ENCODE data around the gene NEK8. TPM values are rescaled to one million over a fixed set of nuclear protein-coding genes. Genes with fewer than 3 reads are reported as not detected.

Gene NEK8
- total and polyA plus RNA-seq, 9 of the 15 experiments (the other 6 are each of a cell fraction or from before 2014, with no cell fraction given), result 0.98 to 16.6 (median 4.6) TPM

DNA sequence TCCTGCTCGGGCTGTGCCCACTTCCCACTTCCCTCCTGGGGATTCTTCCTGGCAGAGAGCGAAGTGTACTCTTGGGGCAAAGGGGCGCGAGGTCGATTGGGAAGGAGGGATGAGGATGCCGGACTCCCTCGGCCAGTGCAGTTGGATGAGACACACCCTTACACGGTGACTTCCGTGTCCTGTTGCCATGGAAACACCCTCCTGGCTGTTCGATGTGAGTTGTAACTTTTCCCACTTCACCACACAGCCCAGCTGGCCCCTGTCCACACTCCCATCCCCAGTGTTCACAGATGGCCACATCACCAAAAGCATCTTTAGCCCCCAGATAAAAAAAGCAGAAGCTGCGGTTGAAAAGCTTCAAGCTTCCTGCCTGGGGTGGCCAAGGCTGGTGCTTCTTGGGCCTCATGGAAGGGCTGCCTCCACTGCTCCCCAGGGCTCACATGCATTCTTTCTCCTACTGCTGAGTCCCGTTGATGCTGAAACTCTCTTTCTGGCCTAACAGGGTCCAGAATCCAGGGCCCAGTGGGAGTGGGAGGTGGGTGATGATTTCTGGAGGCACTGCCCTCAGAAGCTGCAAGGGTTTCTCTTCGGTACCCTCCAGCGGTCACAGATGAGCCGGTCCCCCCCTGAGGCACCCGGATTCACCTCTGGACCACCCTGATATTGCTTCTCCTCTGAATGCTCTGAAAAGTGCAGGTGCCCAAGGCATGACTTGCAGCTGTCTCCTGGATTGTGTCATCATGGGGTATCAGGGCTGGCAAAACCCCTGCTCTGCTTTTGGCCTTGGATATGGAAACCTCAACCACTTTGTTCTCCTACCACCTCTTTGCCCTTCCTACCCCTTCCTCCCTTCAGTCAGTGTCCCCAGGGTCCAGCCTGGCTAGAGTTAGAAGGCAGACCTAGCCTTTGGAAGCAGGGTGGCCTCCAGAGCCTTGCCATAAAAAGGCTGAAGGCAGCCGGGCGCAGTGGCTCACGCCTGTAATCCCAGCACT, 13.1 kb downstream of the NEK8 start (continued):
- TF ChIP-seq, protein P1, sequence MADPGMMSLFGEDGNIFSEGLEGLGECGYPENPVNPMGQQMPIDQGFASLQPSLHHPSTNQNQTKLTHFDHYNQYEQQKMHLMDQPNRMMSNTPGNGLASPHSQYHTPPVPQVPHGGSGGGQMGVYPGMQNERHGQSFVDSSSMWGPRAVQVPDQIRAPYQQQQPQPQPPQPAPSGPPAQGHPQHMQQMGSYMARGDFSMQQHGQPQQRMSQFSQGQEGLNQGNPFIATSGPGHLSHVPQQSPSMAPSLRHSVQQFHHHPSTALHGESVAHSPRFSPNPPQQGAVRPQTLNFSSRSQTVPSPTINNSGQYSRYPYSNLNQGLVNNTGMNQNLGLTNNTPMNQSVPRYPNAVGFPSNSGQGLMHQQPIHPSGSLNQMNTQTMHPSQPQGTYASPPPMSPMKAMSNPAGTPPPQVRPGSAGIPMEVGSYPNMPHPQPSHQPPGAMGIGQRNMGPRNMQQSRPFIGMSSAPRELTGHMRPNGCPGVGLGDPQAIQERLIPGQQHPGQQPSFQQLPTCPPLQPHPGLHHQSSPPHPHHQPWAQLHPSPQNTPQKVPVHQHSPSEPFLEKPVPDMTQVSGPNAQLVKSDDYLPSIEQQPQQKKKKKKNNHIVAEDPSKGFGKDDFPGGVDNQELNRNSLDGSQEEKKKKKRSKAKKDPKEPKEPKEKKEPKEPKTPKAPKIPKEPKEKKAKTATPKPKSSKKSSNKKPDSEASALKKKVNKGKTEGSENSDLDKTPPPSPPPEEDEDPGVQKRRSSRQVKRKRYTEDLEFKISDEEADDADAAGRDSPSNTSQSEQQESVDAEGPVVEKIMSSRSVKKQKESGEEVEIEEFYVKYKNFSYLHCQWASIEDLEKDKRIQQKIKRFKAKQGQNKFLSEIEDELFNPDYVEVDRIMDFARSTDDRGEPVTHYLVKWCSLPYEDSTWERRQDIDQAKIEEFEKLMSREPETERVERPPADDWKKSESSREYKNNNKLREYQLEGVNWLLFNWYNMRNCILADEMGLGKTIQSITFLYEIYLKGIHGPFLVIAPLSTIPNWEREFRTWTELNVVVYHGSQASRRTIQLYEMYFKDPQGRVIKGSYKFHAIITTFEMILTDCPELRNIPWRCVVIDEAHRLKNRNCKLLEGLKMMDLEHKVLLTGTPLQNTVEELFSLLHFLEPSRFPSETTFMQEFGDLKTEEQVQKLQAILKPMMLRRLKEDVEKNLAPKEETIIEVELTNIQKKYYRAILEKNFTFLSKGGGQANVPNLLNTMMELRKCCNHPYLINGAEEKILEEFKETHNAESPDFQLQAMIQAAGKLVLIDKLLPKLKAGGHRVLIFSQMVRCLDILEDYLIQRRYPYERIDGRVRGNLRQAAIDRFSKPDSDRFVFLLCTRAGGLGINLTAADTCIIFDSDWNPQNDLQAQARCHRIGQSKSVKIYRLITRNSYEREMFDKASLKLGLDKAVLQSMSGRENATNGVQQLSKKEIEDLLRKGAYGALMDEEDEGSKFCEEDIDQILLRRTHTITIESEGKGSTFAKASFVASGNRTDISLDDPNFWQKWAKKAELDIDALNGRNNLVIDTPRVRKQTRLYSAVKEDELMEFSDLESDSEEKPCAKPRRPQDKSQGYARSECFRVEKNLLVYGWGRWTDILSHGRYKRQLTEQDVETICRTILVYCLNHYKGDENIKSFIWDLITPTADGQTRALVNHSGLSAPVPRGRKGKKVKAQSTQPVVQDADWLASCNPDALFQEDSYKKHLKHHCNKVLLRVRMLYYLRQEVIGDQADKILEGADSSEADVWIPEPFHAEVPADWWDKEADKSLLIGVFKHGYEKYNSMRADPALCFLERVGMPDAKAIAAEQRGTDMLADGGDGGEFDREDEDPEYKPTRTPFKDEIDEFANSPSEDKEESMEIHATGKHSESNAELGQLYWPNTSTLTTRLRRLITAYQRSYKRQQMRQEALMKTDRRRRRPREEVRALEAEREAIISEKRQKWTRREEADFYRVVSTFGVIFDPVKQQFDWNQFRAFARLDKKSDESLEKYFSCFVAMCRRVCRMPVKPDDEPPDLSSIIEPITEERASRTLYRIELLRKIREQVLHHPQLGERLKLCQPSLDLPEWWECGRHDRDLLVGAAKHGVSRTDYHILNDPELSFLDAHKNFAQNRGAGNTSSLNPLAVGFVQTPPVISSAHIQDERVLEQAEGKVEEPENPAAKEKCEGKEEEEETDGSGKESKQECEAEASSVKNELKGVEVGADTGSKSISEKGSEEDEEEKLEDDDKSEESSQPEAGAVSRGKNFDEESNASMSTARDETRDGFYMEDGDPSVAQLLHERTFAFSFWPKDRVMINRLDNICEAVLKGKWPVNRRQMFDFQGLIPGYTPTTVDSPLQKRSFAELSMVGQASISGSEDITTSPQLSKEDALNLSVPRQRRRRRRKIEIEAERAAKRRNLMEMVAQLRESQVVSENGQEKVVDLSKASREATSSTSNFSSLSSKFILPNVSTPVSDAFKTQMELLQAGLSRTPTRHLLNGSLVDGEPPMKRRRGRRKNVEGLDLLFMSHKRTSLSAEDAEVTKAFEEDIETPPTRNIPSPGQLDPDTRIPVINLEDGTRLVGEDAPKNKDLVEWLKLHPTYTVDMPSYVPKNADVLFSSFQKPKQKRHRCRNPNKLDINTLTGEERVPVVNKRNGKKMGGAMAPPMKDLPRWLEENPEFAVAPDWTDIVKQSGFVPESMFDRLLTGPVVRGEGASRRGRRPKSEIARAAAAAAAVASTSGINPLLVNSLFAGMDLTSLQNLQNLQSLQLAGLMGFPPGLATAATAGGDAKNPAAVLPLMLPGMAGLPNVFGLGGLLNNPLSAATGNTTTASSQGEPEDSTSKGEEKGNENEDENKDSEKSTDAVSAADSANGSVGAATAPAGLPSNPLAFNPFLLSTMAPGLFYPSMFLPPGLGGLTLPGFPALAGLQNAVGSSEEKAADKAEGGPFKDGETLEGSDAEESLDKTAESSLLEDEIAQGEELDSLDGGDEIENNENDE (IDR thresholded peaks at IDR 0.05; ENCODE audit: low read depth, low read length), result no peak
- no peak for TF ChIP-seq ZFPM2 (CRISPR knock-in tag; IDR thresholded peaks at IDR 0.05)
- no peak for TF ChIP-seq SIX5 (IDR thresholded peaks at IDR 0.05; ENCODE audit: borderline replicate concordance in 1 of 2, insufficient read depth in 1 of 2, low read depth in 1 of 2, low read length in 2 of 2)
- no peak for TF ChIP-seq SP1 (CRISPR knock-in tag; IDR thresholded peaks at IDR 0.05)
- TF ChIP-seq, protein P2, sequence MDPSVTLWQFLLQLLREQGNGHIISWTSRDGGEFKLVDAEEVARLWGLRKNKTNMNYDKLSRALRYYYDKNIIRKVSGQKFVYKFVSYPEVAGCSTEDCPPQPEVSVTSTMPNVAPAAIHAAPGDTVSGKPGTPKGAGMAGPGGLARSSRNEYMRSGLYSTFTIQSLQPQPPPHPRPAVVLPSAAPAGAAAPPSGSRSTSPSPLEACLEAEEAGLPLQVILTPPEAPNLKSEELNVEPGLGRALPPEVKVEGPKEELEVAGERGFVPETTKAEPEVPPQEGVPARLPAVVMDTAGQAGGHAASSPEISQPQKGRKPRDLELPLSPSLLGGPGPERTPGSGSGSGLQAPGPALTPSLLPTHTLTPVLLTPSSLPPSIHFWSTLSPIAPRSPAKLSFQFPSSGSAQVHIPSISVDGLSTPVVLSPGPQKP (CRISPR knock-in tag; IDR thresholded peaks at IDR 0.05), result no peak
- no peak for TF ChIP-seq RB1 (IDR thresholded peaks at IDR 0.05; ENCODE audit: low read depth)
- TF ChIP-seq FOXK1 (CRISPR knock-in tag; IDR thresholded peaks at IDR 0.05; ENCODE audit: borderline replicate concordance), result peak; percentile 68; the same call in 1 of the 2 replicates
- TF ChIP-seq, protein P3, sequence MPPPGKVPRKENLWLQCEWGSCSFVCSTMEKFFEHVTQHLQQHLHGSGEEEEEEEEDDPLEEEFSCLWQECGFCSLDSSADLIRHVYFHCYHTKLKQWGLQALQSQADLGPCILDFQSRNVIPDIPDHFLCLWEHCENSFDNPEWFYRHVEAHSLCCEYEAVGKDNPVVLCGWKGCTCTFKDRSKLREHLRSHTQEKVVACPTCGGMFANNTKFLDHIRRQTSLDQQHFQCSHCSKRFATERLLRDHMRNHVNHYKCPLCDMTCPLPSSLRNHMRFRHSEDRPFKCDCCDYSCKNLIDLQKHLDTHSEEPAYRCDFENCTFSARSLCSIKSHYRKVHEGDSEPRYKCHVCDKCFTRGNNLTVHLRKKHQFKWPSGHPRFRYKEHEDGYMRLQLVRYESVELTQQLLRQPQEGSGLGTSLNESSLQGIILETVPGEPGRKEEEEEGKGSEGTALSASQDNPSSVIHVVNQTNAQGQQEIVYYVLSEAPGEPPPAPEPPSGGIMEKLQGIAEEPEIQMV (tag; conservative IDR thresholded peaks at IDR 0.05; ENCODE audit: low read depth), result no peak
- peak; percentile 62; the same call in 1 of the 2 replicates for TF ChIP-seq ZKSCAN1 (IDR thresholded peaks at IDR 0.05; ENCODE audit: low read depth, low read length)
- TF ChIP-seq BHLHE40 (IDR thresholded peaks at IDR 0.05; ENCODE audit: low read length), result peak; percentile 43; the same call in 1 of the 2 replicates
- peak; percentile 64; the same call in 1 of the 2 replicates for TF ChIP-seq MYC (IDR thresholded peaks at IDR 0.05; ENCODE audit: low read depth, low read length)
- no peak for TF ChIP-seq MYC (CRISPR knock-in tag; IDR thresholded peaks at IDR 0.05; ENCODE audit: borderline replicate concordance, low read depth)

Measured in K562 (cell line).